Activated naive CD4-positive, alpha-beta T cell treated with anti-CD3 and anti-CD28 coated beads, Interleukin-2, amount 50 U/mL, for 72 hours (primary cell): ENCODE results near the gene NBEA. TPM values are rescaled to one million over a fixed set of nuclear protein-coding genes. Genes with fewer than 3 reads are reported as not detected.

Experiments
- ATAC-seq, 2 donors: fragments of 150-1000 bp; cut with Tn5 transposase; 2 replicates each; pipeline ENCODE4 v1.10.0; 2021; ENCODE audit warnings: mild to moderate bottlenecking in 2 of 2, moderate library complexity in 2 of 2
- DNase-seq, 2 donors: peaks; one replicate each; pipeline ENCODE4 v3.0.0; 2021 to 2022; ENCODE audit warnings: low spot score in 2 of 2
- H3K27ac Mint-ChIP-seq, 2 donors: one replicate each; pipeline ENCODE4 v1.8.0; 2022; ENCODE audit warnings: mild to moderate bottlenecking in 2 of 2, mixed read lengths in 2 of 2
- H3K36me3 Mint-ChIP-seq, 2 donors: one replicate each; pipeline ENCODE4 v1.8.0; 2022; ENCODE audit warnings: mixed read lengths in 2 of 2
- H3K9me3 Mint-ChIP-seq, 2 donors: one replicate each; pipeline ENCODE4 v1.8.0; 2022; ENCODE audit warnings: mixed read lengths in 2 of 2
- total RNA-seq, 2 donors: library from RNA; stranded (reverse); gene quantifications; one replicate each; pipeline ENCODE4 v1.2.3, GENCODE V29; 2022

NBEA gene
- total RNA-seq, 2 donors from 2014 or later = 0.37 to 0.84 TPM

DNA sequence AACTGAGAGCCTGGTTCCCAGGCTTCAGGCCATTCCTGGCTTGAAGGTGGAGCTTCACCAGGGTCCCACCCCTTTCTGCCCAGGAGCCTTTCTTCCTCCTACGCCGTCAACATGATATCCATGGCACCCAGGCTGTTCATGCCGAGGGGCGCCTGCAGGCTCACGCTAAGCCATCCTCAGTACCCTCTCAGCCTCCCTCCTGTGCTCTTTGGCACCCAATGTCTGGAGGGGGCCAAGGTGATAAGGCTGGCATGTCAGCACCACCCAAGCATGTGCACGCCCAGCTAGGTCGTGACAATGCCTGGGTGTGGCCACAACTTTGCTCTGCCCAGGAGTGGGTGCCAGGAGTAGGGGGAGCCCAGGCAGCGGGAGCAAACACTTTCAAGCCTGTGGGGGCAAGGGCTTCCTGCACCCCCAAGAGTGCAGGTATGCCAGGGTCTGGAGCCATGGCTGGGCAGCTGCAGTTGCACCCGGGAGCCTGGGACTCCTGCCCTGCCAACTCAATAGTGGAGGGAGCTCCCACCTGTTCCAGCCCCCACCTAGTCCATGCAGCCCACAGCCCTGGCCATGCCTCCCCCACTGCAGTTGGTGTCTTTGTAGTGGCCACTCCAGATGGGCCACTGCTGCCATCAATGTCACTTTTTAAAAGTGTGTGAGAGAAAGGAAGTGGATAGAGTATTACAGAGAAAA, 314.5 kb downstream of the NBEA start:
- DNase-seq = no peak
- H3K36me3 Mint-ChIP-seq = no peaks in the 10 kb centered on the region
- no peak overlapping the region for H3K27ac Mint-ChIP-seq
- no peak for ATAC-seq
- H3K9me3 Mint-ChIP-seq = peaks cover 0 to 4% of the 10 kb centered on the region in 2 donors

DNA sequence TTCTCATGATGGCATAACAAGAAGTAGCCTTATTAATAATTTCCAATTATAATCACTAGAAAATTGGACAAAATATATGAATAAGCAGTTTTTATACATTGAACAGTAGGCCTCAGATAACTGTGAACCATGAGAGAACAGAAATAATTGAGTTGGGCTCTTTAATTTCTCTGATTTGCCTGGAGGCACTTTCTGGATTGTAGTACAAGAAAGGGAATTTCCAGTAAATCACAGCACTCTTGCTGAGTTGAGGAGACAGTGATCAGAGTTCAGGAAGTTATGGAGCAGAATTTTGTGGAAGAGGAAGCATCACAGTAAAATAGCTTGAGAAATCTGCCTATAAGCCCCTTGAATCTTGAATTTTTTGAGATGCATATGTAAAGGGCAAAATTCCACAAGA, 318.2 kb downstream of the NBEA start:
- no peak overlapping the region for H3K27ac Mint-ChIP-seq
- no peak for ATAC-seq

DNA sequence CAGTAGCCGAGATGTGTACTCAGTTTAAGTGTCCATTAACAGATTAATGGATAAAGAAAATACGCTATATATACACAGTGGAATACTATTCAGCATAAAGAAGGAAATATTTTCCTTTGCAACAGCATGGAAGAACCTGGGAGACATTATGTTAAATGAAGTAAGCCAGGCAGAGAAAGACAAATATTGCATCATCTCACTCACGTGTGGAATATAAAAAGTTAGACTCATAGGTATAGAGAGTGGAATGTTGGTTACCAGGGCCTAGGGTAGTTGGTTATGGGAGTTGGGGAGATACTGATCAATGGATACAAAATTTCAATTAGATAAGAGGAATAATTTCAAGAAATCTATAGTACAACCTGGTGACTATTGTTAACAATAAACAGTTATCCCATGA, 324.3 kb downstream of the NBEA start:
- Mint-ChIP-seq H3K36me3 (peaks cover 0 to 25% of the 10 kb centered on the region in 2 donors), H3K9me3 (peaks cover 12 to 27% of the 10 kb centered on the region in 2 donors), H3K27ac (no peak overlapping the region)
- ATAC-seq (no peak), DNase-seq (no peak)

More for the DNA sequence above, 318.2 kb downstream of the NBEA start:
- no peak for DNase-seq
- H3K9me3 Mint-ChIP-seq = peaks cover 2 to 9% of the 10 kb centered on the region in 2 donors
- H3K36me3 Mint-ChIP-seq = peaks cover 0 to 7% of the 10 kb centered on the region in 2 donors

DNA sequence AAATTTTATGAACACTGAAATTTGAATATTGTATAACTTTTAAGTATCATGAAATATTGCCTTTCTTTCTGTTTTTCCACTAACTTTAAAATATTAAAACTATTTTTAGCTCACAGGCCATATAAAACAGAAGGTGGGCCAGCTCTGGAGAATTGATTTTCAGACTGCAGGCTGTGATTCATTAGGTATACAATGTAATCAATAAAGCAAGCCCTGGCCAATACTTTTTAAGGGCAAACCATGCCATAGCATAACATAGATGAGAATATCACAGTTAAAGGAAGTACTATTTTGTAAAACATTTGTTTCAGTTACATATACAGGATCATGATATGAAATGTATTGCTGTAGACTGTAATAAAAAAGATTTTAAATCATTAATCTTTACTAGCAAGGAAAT, 336.8 kb downstream of the NBEA start:
- no peak overlapping the region for H3K27ac Mint-ChIP-seq
- no peaks in the 10 kb centered on the region for H3K36me3 Mint-ChIP-seq
- H3K9me3 Mint-ChIP-seq = no peaks in the 10 kb centered on the region
- DNase-seq (no peak), ATAC-seq (no peak)

DNA sequence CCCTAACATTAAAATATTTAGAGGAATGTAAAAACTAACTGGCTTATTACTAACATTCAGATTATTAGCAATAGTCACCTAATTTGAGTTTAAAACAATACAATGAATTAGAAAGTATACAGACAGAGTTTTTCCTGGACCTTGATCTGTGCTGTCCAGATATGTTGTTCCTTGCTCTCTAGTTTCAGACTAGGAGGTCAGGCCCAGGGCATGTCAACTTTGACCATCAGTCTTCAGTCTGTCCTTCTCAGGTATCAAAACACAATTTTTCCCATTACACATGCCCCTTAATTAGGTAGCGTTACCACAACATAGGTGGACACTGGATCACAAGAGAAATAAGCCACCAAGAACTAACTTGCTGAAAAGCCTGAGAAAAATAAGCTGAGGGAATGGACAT, 337.4 kb downstream of the NBEA start:
- ATAC-seq = no peak
- no peak for DNase-seq
- Mint-ChIP-seq H3K27ac (no peak overlapping the region), H3K9me3 (no peaks in the 10 kb centered on the region), H3K36me3 (no peaks in the 10 kb centered on the region)

DNA sequence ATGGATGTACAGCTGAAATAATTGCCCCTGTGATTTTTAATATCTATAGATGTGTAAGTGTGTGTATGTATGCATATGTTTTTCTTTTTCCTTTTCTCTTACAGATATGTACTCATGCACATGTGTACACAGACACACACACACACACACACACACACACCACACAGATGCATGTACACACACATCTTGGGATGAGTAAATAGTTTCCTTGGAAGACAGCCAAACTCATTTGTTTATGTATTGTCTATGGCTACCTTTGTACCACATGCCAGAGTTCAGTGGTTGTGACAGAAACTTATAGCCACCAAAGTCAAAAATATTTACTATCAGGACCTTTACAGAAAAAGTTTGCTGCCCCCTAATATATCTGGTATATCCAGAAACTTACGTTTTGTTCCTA, 341.8 kb downstream of the NBEA start:
- Mint-ChIP-seq H3K27ac (no peak overlapping the region), H3K9me3 (no peaks in the 10 kb centered on the region), H3K36me3 (no peaks in the 10 kb centered on the region)
- ATAC-seq = no peak
- no peak for DNase-seq

DNA sequence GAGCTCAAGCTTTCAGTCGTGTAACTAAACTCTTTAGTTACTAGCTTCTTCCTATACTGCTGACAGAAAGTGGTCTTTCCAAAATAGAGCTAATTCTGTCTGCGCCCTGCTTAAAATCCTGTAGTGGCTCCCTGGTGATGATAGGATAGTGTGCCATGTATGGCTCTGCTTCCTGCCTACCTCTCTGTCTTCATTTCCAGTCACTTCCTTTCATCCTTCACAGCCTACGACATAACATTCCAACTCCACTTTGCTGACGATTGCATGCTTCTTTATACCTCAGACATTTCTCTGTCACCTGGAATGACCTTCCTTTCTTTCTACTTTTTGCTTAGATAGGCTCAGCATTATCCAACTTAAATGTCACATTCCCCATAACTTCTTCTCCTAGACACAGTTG, 343.6 kb downstream of the NBEA start:
- Mint-ChIP-seq H3K27ac (no peak overlapping the region), H3K9me3 (no peaks in the 10 kb centered on the region), H3K36me3 (no peaks in the 10 kb centered on the region)
- no peak for ATAC-seq
- DNase-seq = no peak

DNA sequence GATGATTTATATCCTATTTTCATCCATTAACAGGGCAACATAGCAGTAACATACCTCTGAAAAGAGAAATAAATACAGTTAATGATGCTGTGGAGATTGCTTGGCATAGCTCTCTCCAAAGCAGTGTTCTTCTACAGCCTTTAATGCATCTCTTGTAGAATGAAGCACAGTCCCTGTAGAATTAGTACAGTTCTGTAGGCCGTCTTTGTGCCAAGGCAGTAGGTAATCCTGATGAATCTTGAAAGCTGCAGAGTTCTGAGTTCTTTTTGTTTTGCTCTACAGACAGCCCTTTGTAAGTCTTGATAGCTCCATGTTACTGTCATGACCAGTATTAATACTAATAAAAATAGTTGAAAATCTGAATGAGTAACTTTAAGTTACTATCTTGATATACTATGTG, 350.3 kb downstream of the NBEA start:
- Mint-ChIP-seq H3K9me3 (no peaks in the 10 kb centered on the region), H3K36me3 (no peaks in the 10 kb centered on the region), H3K27ac (no peak overlapping the region)
- DNase-seq (no peak), ATAC-seq (no peak)

DNA sequence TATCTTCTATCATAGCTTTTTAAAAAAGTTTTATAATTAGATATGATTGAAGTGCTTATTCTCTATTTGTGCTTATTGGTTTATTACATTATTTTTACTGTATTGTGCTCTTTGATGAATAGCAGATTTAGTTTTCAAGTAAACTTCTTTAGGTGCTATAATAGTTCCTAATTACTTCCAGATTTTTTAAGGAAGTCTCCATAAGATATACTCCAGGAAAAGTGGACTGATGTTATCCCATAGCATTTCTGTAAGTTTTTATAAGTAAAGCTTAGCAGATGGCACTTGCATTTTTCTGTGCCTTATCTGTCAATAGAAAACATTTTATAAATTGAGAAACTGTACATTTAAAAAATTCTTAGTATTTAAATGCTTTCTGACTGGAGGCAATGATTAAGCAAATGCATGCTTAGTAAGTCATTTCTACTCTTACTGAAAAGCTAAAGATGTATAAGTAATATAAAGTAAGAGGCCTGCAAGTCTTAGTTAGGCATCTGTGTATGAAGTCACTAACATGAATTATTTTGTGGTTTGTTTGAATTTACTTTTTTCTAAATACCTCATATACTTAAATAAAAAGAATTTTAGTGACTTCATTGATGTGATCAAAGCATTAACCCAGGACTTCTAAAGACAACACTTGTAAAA, 351.6 kb downstream of the NBEA start:
- H3K9me3 Mint-ChIP-seq = no peaks in the 10 kb centered on the region
- DNase-seq (no peak), ATAC-seq (no peak)
- no peaks in the 10 kb centered on the region for H3K36me3 Mint-ChIP-seq
- no peak overlapping the region for H3K27ac Mint-ChIP-seq

DNA sequence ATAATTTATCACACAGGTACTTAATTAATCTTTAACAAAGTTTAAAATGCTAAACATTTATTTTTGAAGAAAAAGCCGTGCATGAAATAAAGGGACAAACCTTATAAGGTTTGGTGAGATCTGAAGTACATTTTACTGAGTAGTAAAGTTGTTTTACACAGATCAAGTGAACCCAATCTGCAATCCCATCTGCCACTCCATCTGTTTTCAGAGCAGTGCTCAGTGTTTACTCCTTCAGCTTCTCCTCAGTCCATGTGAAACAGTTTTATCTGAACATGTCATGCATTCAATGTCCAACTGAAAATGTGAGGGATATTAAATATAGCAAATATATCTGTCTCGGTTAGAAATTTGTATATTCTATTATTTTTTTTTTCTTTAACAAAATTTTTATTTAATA, 367.6 kb downstream of the NBEA start:
- DNase-seq (no peak), ATAC-seq (no peak)
- Mint-ChIP-seq H3K36me3 (no peaks in the 10 kb centered on the region), H3K9me3 (no peaks in the 10 kb centered on the region), H3K27ac (no peak overlapping the region)

DNA sequence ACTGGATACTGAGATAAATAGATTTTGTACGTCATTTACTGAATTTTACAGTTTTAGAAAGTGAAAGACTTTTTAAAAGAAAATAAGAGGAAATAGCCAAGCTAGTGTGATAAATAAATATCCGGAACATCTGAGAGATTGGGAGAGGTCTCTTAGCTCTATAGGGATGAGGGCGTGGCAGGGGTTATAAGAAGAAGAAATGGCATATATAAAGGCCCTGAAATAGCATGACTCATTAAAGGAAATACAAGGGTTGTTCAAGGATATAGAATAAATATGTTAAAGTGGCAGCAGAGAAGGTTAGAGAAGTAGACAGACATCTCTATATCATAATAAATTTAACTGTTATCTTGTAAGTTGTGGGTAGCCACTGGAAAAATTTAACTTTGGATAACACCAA, 390.1 kb downstream of the NBEA start:
- no peak for ATAC-seq
- Mint-ChIP-seq H3K9me3 (peaks cover 3 to 18% of the 10 kb centered on the region in 2 donors), H3K36me3 (peaks cover 0 to 8% of the 10 kb centered on the region in 2 donors), H3K27ac (no peak overlapping the region)
- no peak for DNase-seq

DNA sequence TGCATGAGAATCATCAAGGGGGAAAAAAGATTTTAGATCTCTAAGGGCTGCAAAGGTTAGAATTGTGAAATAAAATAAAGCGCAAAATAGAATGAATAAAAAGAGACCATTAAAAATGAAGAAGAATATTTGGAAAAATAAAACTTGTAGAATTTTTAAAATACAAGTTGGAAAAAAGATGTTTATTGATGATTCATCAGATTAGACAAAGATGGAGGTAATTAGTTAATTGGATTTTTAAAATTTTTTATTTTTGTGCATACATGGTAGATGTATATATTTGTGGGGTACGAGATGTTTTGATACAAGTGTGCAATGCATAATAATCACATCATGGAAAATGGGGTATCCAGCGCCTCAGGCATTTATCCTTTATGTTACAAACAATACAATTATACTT, 391.1 kb downstream of the NBEA start:
- no peak overlapping the region for H3K27ac Mint-ChIP-seq
- DNase-seq (no peak), ATAC-seq (no peak)
- H3K9me3 Mint-ChIP-seq = peaks cover 0 to 18% of the 10 kb centered on the region in 2 donors
- H3K36me3 Mint-ChIP-seq = peaks cover 0 to 8% of the 10 kb centered on the region in 2 donors

DNA sequence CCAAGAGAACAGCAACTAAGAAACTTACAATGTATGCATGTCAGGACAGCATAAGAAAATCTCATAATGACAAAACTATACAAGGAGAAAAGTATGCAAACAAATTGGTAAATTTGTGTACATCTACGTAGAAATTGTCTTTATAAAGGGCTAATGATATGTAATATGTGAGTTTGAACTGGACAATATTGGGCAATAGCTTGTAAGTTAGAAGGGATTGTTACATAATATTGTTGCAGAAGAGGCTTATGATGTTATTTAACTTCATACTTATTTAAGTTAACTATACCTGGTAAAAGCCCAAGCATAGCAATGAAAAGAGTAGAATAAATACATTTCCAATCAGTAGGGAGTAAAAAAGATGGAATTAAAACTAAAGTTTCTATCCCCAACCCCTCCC, 400.4 kb downstream of the NBEA start:
- Mint-ChIP-seq H3K9me3 (no peaks in the 10 kb centered on the region), H3K27ac (no peak overlapping the region), H3K36me3 (no peaks in the 10 kb centered on the region)
- ATAC-seq (no peak), DNase-seq (no peak)

DNA sequence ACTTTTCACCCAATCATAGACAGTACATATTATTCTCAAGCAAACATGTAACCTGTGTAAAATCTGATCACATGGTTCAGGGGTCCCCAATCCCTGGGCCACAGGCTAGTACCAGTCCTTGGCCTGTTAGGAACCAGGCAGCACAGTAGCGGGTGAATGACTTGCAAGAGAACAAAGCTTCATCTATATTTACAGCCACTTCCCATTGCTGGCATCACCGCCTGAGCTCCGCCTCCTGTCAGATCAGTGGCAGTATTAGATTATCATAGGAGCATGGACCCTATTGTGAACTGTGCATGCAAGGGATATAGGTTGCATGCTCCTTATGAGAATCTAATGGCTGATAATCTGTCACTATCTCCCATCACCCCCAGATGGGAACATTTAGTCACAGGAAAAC, 401.3 kb downstream of the NBEA start:
- DNase-seq = no peak
- no peaks in the 10 kb centered on the region for H3K9me3 Mint-ChIP-seq
- ATAC-seq = no peak
- no peaks in the 10 kb centered on the region for H3K36me3 Mint-ChIP-seq
- no peak overlapping the region for H3K27ac Mint-ChIP-seq

DNA sequence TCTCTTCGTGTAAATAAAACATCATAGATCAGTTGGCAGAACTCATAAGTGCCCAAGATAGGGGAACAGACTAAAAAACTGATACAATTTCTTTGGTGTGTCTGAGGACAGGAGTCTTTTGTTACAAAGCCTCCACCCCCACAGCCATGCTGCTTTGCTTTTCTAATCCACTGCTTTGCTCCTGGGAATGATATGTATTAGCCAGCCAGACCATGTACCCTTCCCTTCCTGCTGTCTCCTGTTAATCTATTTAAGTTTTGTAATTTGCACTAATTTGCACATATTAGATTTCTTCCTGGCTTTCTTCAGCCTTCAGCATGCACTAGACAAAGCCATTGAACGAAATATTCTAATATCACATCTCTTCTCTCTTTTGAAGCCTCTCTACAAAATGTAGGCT, 403.9 kb downstream of the NBEA start:
- Mint-ChIP-seq H3K9me3 (no peaks in the 10 kb centered on the region), H3K27ac (no peak overlapping the region), H3K36me3 (no peaks in the 10 kb centered on the region)
- no peak for ATAC-seq
- no peak for DNase-seq

DNA sequence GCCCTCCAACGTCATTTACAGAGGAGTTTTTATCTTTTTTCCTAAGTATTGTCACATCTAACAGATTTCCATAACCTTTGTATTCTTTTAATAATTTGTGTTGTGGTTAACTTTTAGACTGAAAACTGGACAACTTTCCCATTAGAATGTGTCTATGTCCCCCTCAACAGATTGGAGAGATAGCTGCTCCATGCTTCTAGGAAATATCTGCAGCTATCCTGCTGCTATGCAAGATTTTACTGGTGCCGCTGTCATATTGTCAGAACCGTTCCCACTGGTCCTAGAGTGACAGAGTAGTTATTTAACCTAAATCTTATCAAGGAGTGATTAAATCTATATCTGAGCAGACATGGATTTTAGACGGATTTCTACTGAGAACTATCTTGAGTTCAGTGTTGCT, 404.4 kb downstream of the NBEA start:
- no peak for ATAC-seq
- no peaks in the 10 kb centered on the region for H3K9me3 Mint-ChIP-seq
- no peak overlapping the region for H3K27ac Mint-ChIP-seq
- no peak for DNase-seq
- H3K36me3 Mint-ChIP-seq = no peaks in the 10 kb centered on the region

DNA sequence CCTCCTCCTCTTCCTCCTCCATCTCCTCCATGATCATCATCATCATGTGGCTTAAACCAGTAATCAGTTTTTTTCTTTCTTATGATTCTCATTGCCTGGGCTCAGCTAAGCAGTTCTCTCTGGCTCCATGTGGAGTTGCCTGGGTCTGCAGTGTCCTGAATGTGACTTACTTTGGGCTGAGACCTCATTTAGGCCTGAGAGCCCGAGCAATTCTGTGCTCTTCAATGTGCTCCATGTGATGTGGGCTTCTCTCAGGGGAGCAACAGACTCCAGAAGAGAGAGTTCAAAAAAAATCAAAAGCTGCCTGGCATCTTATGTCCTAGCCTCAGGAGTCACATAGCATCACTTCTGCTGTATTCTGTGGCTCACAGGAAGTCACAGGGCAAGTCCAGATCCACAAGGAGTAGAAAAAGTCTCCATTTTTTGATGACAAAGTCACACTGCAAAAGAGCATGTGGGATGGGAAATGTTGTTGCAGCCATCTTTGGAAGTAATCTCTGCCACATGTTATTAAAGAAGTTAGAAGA, 405.7 kb downstream of the NBEA start:
- DNase-seq (no peak), ATAC-seq (no peak)
- no peaks in the 10 kb centered on the region for H3K36me3 Mint-ChIP-seq
- no peaks in the 10 kb centered on the region for H3K9me3 Mint-ChIP-seq
- no peak overlapping the region for H3K27ac Mint-ChIP-seq

DNA sequence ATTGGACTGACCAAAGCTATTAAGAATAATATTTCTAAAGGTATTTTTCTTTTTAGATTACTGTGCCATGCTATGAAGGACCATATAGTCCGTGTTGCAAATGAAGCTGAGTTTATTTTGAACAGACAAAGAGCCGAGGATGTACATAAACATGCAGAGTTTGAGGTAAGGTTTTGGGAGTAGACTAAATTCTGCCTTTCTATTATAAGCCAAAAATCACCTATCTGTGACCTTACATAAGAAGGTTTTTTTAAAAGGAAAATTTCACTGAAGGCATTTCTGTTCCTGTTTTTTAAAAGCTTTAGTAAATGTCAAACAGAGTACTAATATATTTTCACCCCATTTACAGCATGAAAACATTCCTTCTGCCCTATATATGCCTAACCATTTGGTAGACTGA, 407.0 kb downstream of the NBEA start:
- Mint-ChIP-seq H3K27ac (no peak overlapping the region), H3K36me3 (no peaks in the 10 kb centered on the region), H3K9me3 (no peaks in the 10 kb centered on the region)
- ATAC-seq (no peak), DNase-seq (no peak)
